ENCODE measurements around the gene BUB1B.

The BUB1B gene

DNA sequence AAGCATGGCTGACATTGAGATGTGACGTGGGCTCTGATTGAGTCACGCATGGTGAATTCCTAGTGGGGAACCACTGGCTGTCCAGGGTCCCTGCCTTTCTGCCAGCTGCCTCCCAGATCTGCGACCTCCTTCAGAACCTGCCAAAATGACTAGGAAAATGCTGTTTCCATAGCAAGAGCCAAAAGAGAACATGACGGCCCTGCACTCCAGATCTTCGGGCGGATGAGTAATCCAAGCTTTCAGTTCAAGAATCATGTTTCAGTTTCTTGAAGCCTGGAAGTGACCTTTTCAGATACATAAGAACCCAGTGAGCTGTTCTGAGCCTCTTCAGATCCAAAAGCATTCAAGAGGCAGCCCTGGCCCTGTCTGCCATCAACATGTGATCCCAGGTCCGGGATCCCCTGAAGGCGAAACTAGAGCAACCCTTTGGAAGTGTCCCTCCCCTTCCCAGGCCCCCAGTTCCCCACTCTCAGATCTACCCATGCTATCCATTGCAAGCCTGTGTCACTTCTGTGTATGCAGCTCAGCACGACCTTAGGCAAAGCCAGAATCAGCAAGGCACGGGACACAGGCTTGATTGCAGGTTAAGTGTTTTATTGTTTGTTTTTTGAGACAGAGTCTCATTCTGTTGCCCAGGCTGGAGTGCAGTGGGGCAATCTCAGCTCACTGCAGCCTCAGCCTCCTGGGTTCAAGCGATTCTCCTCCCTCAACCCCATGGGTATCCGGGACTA lies 102.3 kb downstream of the BUB1B start:
- DNase-seq (ENCODE audit: low read depth) = peak; percentile 51
- H3K4me3 ChIP-seq (ENCODE audit: low read length) = no peak overlapping the region
- TF ChIP-seq, protein P1, sequence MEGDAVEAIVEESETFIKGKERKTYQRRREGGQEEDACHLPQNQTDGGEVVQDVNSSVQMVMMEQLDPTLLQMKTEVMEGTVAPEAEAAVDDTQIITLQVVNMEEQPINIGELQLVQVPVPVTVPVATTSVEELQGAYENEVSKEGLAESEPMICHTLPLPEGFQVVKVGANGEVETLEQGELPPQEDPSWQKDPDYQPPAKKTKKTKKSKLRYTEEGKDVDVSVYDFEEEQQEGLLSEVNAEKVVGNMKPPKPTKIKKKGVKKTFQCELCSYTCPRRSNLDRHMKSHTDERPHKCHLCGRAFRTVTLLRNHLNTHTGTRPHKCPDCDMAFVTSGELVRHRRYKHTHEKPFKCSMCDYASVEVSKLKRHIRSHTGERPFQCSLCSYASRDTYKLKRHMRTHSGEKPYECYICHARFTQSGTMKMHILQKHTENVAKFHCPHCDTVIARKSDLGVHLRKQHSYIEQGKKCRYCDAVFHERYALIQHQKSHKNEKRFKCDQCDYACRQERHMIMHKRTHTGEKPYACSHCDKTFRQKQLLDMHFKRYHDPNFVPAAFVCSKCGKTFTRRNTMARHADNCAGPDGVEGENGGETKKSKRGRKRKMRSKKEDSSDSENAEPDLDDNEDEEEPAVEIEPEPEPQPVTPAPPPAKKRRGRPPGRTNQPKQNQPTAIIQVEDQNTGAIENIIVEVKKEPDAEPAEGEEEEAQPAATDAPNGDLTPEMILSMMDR (conservative IDR thresholded peaks at IDR 0.05; ENCODE audit: low read length) = no peak

DNA sequence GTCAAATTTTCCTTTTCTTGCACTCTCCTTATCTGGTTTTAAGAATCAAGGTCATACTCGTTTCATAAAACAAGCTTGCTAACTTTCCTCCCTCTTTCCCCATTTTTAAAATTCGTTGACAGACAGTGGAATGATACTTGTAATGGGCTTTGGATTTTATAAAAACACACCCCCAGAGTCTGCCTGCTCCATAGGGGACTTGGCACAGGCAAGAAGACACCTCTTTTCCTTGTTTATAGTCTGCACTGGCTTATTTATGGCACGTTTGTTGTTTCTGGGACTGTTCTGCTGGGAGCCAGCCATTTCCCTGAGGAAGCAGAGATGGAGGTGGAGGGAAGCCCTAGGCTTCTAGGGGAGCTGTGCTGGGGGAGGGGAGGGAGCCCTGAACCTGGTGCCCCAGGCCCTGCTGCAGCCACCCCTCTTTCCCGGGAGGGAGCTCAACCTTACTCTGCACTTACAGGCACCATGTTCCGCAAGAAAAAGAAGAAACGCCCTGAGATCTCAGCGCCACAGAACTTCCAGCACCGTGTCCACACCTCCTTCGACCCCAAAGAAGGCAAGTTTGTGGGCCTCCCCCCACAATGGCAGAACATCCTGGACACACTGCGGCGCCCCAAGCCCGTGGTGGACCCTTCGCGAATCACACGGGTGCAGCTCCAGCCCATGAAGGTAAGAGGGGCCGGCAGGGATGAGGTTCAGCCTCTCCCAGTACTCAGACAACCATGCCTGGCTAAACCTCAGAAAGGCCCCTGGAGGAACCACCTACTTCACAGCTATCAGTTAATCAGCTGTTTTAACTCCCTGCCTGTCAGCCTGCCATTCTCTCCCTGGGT lies 103.7 kb downstream of the BUB1B start:
- TF ChIP-seq, protein P1 (conservative IDR thresholded peaks at IDR 0.05; ENCODE audit: low read length) = no peak
- DNase-seq (ENCODE audit: low read depth) = no peak
- no peak overlapping the region for H3K4me3 ChIP-seq (ENCODE audit: low read length)

GRCh38 chr15:40265355-40265754 lies 104.5 kb downstream of the BUB1B start:
- H3K4me3 ChIP-seq (ENCODE audit: low read length) = no peak overlapping the region
- TF ChIP-seq, protein P1 (conservative IDR thresholded peaks at IDR 0.05; ENCODE audit: low read length) = no peak
- DNase-seq (ENCODE audit: low read depth) = no peak

DNA sequence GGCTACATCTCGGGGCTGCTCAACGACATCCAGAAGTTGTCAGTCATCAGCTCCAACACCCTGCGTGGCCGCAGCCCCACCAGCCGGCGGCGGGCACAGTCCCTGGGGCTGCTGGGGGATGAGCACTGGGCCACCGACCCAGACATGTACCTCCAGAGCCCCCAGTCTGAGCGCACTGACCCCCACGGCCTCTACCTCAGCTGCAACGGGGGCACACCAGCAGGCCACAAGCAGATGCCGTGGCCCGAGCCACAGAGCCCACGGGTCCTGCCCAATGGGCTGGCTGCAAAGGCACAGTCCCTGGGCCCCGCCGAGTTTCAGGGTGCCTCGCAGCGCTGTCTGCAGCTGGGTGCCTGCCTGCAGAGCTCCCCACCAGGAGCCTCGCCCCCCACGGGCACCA lies 105.0 kb downstream of the BUB1B start:
- DNase-seq (ENCODE audit: low read depth) = no peak
- no peak overlapping the region for H3K4me3 ChIP-seq (ENCODE audit: low read length)
- TF ChIP-seq, protein P1 (conservative IDR thresholded peaks at IDR 0.05; ENCODE audit: low read length) = no peak

DNA sequence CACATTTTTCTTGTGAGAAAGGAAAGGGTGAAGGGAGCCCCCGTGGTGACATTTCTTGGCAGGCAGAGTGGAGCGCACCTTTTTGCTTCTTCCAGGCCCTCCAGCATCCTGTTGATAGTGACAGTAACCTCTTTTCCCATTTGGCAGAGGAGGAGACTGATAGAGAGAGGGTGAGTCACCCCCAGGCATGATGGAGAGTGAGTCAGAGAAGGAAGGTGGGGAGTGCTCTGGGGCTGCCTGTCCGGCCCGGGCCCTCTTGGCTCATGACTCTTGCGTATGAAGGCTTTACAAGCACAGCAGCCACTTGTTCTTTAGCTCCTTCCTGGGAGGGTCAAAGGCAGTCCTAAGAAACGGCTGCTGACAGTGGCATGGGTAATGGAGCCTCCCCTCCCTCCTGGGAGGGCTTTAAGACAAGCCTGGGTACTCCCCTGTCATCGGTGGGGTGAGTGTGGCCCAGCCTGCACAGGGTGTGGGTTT lies 106.0 kb downstream of the BUB1B start:
- TF ChIP-seq, protein P1 (conservative IDR thresholded peaks at IDR 0.05; ENCODE audit: low read length) = no peak
- DNase-seq (ENCODE audit: low read depth) = peak; percentile 90
- no peak overlapping the region for H3K4me3 ChIP-seq (ENCODE audit: low read length)

DNA sequence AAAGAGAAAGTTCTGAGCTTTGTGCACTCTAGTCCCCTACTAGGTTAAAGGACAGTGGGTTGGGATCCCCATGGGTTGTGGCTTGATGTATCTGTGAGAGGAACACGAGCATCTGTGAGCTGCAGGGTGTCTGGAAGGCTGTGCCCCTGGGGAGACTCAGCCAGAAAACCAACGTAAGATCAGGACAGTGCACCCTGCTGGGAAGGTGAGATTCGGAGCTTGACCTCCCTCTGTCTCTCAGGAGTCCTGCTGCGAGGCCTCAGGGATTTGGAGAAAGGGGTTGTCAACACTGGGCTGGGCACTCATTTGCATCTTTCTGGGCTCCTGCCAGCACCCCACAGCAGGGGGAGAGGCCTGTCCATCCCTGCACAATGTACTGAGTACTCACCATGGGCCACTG lies 106.8 kb downstream of the BUB1B start:
- TF ChIP-seq, protein P1 (conservative IDR thresholded peaks at IDR 0.05; ENCODE audit: low read length) = no peak
- no peak overlapping the region for H3K4me3 ChIP-seq (ENCODE audit: low read length)
- no peak for DNase-seq (ENCODE audit: low read depth)
